HG03342 (cell line): ENCODE results near the gene CD300E.
"Not testable (repeated sequence)": the region's sequence is repeated elsewhere in the genome, so short reads cannot be mapped to it uniquely, and the experiment has no call there.

Source experiments
- ATAC-seq: cut with Tn5 transposase; IDR thresholded peaks from one replicate; pipeline ENCODE4 v1.9.1; 2021; ENCODE audit warnings: mild to moderate bottlenecking, moderate library complexity; ENCODE audit not compliant: unreplicated experiment

The CD300E gene

GRCh38 chr17:74601944-74602572, 21.5 kb downstream of the CD300E start:
- ATAC-seq, result no peak

- no peak for ATAC-seq
Measured at GRCh38 chr17:74599448-74599939, 24.0 kb downstream of the CD300E start.

GRCh38 chr17:74599023-74599399, 24.5 kb downstream of the CD300E start:
- ATAC-seq, result no peak

- no peak for ATAC-seq
Measured at GRCh38 chr17:74598346-74599022, 25.1 kb downstream of the CD300E start.

GRCh38 chr17:74597069-74597790, 26.3 kb downstream of the CD300E start:
- ATAC-seq, result no peak

- no peak for ATAC-seq
Measured at GRCh38 chr17:74595037-74595750, 28.3 kb downstream of the CD300E start.

GRCh38 chr17:74592087-74592990, 31.2 kb downstream of the CD300E start, which contains the start of gene CD300LD:
CD300LD (minus strand) TSS chr17:74592283; CDS start chr17:74592202, 81 bp downstream.
- no peak for ATAC-seq

GRCh38 chr17:74591503-74591902, 32.0 kb downstream of the CD300E start:
- ATAC-seq, result no peak

GRCh38 chr17:74585711-74586110, 37.8 kb downstream of the CD300E start:
- no peak for ATAC-seq

- no peak for ATAC-seq
Measured at GRCh38 chr17:74584292-74585060, 39.1 kb downstream of the CD300E start.

- ATAC-seq, result no peak
Measured at GRCh38 chr17:74582633-74583032, 40.9 kb downstream of the CD300E start.

GRCh38 chr17:74579900-74580299, 43.6 kb downstream of the CD300E start:
- ATAC-seq, result no peak

GRCh38 chr17:74578979-74579378, 44.6 kb downstream of the CD300E start:
- ATAC-seq, result no peak

- ATAC-seq, result no peak
Measured at GRCh38 chr17:74574489-74575142, 48.9 kb downstream of the CD300E start.

GRCh38 chr17:74573635-74574034, 49.9 kb downstream of the CD300E start:
- ATAC-seq, result not testable (repeated sequence)

GRCh38 chr17:74573169-74573568, 50.4 kb downstream of the CD300E start:
- ATAC-seq, result no peak

- ATAC-seq, result no peak
Measured at GRCh38 chr17:74571621-74572270, 51.8 kb downstream of the CD300E start.
